Coronary artery (tissue), 2 donors: ENCODE data around the gene NES.

Source experiments
- DNase-seq: peaks from one replicate; pipeline ENCODE4 v3.0.0-alpha.2; 2017; ENCODE audit warnings: low spot score
- H3K27ac ChIP-seq, 2 donors: fragments of 200-600 bp; sonication (generic); one replicate each; pipeline ENCODE4 v1.5.1; 2016 to 2019
- H3K4me3 ChIP-seq: fragments of 200-600 bp; sonication (generic); 2 replicates; pipeline ENCODE4 v1.5.1; 2016; ENCODE audit warnings: mild to moderate bottlenecking, moderate library complexity
- TF ChIP-seq, protein P1 (sequence below): fragments of 200-600 bp; sonication (generic); IDR thresholded peaks from one replicate; pipeline ENCODE4 v1.5.1; 2019; ENCODE audit warnings: antibody characterized with exemption

The NES gene, protein sequence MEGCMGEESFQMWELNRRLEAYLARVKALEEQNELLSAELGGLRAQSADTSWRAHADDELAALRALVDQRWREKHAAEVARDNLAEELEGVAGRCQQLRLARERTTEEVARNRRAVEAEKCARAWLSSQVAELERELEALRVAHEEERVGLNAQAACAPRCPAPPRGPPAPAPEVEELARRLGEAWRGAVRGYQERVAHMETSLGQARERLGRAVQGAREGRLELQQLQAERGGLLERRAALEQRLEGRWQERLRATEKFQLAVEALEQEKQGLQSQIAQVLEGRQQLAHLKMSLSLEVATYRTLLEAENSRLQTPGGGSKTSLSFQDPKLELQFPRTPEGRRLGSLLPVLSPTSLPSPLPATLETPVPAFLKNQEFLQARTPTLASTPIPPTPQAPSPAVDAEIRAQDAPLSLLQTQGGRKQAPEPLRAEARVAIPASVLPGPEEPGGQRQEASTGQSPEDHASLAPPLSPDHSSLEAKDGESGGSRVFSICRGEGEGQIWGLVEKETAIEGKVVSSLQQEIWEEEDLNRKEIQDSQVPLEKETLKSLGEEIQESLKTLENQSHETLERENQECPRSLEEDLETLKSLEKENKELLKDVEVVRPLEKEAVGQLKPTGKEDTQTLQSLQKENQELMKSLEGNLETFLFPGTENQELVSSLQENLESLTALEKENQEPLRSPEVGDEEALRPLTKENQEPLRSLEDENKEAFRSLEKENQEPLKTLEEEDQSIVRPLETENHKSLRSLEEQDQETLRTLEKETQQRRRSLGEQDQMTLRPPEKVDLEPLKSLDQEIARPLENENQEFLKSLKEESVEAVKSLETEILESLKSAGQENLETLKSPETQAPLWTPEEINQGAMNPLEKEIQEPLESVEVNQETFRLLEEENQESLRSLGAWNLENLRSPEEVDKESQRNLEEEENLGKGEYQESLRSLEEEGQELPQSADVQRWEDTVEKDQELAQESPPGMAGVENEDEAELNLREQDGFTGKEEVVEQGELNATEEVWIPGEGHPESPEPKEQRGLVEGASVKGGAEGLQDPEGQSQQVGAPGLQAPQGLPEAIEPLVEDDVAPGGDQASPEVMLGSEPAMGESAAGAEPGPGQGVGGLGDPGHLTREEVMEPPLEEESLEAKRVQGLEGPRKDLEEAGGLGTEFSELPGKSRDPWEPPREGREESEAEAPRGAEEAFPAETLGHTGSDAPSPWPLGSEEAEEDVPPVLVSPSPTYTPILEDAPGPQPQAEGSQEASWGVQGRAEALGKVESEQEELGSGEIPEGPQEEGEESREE (N-terminal part only)

DNA sequence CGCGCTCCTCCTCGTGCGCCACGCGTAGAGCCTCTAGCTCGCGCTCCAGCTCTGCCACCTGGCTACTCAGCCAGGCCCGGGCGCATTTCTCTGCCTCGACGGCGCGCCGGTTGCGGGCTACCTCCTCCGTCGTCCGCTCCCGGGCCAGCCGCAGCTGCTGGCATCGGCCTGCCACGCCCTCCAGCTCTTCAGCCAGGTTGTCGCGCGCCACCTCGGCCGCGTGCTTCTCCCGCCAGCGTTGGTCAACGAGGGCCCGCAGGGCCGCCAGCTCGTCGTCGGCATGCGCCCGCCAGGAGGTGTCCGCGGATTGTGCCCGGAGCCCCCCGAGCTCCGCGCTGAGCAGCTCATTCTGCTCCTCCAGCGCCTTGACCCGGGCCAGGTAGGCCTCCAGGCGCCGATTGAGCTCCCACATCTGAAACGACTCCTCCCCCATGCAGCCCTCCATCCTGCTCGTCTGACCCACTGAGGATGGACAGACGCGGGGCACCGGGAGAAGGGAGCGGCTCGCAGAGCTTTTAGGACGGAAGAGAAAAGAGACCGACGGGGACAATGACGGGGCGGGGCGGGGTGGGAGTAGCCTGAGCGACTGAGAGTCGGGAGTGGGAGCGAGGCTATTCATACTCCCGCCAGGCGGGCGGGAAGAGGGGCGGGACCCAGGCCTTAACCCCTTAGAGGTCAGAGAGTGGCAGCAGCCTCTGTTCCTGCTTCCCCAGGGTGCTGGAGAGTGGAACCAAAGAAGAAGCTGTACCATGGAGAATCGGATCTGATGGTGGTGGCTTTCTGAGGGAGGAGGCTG is at the start of gene NES:
NES (minus strand) TSS at position 588 of the 796 bp plus-strand sequence; CDS start at position 445, 143 bp downstream.
- DNase-seq = no peak
- H3K4me3 ChIP-seq = peak within 1 kb of the TSS; percentile 79
- peak within 1 kb of the TSS; percentile 66 to 87 for H3K27ac ChIP-seq
- TF ChIP-seq, protein P1, sequence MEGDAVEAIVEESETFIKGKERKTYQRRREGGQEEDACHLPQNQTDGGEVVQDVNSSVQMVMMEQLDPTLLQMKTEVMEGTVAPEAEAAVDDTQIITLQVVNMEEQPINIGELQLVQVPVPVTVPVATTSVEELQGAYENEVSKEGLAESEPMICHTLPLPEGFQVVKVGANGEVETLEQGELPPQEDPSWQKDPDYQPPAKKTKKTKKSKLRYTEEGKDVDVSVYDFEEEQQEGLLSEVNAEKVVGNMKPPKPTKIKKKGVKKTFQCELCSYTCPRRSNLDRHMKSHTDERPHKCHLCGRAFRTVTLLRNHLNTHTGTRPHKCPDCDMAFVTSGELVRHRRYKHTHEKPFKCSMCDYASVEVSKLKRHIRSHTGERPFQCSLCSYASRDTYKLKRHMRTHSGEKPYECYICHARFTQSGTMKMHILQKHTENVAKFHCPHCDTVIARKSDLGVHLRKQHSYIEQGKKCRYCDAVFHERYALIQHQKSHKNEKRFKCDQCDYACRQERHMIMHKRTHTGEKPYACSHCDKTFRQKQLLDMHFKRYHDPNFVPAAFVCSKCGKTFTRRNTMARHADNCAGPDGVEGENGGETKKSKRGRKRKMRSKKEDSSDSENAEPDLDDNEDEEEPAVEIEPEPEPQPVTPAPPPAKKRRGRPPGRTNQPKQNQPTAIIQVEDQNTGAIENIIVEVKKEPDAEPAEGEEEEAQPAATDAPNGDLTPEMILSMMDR = no peak

DNA sequence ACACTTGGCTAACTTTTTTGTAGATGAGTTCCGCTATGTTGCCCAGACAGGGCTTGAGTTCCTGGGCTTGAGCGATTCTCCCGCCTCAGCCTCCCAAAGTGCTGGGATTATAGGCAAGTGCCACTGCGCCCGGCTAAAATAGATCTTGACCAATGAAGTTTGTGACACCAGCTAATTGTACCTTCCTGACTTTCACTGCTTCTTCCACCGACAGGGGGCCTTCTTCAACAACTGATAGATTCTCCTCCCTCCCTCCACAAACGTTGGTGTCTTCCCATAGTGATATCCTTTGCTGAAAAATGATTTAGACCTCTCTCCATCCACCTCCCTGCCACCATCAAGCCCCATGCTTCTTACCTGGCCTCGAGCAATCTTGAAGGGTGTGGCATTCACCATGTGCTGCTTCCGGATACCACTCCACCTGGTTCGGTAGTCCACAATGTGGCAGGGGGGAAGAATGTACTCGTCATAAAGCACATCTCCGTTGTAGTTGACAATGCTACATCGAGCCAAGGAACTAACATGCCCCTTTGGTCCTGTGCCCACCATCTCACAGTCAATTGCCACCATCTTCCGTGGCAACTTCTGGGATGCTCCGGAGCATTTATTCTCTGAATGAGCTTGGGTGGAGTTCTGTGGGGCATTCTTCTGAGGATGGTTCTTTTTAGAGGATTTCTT is 49.5 kb upstream of the NES start:
- peak; percentile 71 for DNase-seq
- H3K27ac ChIP-seq = peak overlapping the region in 1 of 2 donors; percentile 3

DNA sequence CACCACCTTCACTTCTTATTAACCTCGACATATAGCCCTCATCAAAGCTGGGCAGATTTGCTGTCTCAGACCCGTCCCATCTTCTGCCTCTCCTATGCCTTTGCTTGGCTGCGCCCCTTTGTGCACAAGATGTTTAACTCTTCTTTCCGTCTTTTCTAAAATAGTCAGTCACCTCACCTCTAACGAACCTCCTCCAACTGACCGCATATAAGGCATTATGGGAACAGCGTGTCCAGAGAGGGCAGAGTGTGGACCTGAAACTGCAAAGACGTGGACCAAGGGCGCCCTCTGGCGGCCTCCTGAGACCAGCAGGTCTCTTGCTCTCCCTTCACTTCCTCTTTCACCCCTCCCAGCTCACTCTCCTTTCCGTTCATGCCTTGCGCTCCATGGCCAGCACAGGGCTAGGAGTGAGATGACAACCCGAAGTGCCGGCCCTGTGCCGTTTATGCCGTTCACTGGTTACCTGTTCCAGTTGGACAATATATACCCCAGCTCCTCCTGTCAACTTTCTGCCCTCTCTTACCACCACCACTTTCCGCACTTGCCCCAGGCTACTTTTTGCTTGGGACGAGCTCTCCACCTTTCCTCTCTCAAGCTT is 48.6 kb upstream of the NES start:
- TF ChIP-seq, protein P1 = peak; percentile 93
- H3K27ac ChIP-seq = no peak overlapping the region
- DNase-seq = peak; percentile 88
- peak overlapping the region; percentile 98 for H3K4me3 ChIP-seq

More for the DNA sequence above, 49.5 kb upstream of the NES start:
- H3K4me3 ChIP-seq = peak overlapping the region; percentile 98
- TF ChIP-seq, protein P1 = no peak

DNA sequence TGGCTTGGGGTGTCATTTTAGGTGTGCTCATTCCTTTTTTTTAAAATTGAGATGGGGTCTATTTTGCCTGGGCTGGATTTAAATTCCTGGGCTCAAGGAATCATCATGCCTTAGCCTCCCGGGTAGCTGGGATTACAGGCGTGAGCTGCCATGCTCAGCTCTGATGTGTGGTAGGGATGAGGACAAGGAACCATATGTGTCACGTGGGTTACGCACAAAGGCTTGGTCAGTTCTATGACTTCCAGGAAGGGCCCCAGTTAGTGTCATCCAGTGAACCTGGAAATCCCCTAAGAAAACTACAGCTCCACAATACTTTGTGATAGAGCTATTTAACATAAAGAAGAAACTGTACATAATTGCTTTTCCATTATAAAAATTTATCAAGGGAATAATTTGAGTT is 44.3 kb upstream of the NES start:
- DNase-seq = no peak
- TF ChIP-seq, protein P1 = no peak
- Histone ChIP-seq H3K4me3 (no peak overlapping the region), H3K27ac (no peak overlapping the region)

DNA sequence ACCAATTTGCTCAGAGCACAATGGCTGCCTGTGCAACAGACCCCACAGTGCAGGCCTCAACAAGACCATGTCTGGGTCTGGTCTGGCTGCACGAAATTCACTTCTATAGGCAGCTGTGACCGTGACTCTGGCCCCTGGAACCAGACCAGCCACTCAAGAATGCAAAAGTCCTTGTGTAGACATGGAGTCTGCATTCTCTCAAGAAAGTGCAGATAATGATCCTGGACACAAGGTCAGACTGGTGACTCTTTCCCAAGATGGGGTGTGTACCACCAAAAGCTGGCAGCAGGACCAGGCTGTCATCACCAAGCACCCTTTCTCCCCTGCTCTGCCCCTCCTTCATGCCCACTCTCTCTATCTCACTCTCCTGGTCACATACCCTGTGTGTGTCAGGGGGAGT is 43.9 kb upstream of the NES start:
- TF ChIP-seq, protein P1 = no peak
- no peak overlapping the region for H3K27ac ChIP-seq
- no peak for DNase-seq
- no peak overlapping the region for H3K4me3 ChIP-seq
